HG03025 (cell line): ENCODE measurements around the gene SOX10.
"Not testable (repeated sequence)": the region's sequence is repeated elsewhere in the genome, so short reads cannot be mapped to it uniquely, and the experiment has no call there.

Experiments used
- ATAC-seq: cut with Tn5 transposase; IDR thresholded peaks from one replicate; pipeline ENCODE4 v1.9.1; 2021; ENCODE audit warnings: mild to moderate bottlenecking, moderate library complexity; ENCODE audit not compliant: unreplicated experiment, low FRiP score

SOX10 gene

GRCh38 chr22:37989146-37990045 lies 5.0 kb upstream of the SOX10 start:
- no peak for ATAC-seq

GRCh38 chr22:37986371-37986770 lies 2.0 kb upstream of the SOX10 start:
- no peak for ATAC-seq

GRCh38 chr22:37985751-37986281 lies 1.5 kb upstream of the SOX10 start:
- no peak for ATAC-seq

- no peak for ATAC-seq
Measured at GRCh38 chr22:37985050-37985585, 763 bp upstream of the SOX10 start.

DNA sequence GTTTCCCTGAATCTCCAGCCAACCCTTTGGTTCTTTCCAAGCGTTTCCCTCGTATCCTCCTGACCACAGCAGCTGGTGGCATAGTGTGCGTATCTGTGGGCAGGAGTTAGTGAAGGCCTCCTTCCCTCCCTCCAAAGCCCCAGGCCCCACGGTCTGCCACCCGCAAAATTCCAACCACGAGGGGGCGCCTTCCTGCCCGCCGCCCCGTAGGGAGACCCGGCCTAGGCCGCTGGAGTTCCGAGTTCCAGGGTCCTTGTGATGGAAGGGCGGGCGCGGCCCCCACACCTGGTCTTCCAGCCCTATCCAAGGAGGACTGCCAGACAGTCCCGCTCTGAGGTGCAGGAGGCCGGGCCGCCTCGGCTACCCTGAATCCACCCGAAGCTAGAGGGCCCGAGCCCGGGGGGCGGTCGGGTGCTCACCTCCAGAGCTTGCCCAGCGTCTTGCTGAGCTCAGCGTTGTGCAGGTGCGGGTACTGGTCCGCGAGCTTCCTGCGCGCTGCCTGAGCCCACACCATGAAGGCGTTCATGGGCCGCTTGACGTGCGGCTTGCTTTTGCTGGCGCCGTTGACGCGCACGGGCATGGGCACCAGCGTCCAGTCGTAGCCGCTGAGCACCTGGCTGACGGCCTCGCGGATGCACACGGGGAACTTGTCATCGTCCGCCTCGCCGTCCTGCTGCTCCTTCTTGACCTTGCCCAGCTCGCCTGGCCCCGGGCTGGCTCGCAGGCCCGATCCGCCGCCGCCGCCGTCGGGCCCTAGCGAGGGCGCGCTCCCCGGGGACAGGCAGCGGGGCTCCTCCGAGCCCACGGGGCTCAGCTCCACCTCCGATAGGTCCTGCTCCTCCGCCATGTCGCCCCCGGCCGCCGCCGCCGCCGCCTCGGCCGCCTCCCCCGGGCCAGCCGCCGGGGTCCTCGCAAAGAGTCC lies 1.2 kb downstream of the SOX10 start:
- ATAC-seq, result no peak

GRCh38 chr22:37982151-37982785 lies 2.1 kb downstream of the SOX10 start:
- ATAC-seq, result no peak

- no peak for ATAC-seq
Measured at GRCh38 chr22:37981282-37982011, 2.9 kb downstream of the SOX10 start.

DNA sequence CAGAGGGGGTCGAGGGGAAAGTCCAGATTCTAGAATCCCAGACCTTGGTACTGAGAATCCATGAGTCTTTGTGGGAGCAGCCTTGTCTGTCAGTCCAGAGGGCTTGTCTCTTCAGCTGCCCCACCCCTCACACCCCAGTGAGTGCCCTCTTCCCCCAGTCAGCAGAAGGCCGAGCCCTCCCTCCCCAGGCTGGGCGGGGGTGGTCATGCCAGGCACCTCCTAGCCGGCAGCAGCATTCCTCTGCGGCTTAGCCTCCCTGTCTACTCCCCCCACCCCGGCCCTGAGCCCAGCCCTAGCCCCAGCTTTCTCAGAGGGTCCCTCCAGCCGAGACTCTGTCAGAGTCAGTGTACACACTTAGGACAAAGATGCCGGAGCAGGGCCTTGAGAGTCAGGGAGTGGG lies 4.6 kb downstream of the SOX10 start:
- ATAC-seq, result no peak

DNA sequence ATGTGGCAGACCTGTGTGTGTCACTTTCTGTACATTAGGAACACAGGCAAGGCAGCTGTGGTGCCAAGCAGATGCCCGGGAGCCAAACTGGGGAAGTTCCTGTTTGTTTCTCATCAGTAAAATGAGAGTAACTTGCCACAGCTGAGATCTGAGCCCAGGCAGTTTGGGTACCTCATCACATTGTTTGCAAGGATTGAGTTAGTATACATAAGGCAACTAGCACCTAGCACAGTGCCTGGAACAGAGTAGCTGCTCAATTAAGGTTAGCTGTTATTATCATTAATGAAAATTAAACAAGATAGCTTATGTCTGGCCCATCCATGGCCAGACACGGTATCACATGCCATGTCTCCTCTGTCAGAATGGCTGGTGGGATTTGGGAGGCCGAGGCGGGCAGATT lies 7.8 kb downstream of the SOX10 start:
- ATAC-seq, result no peak

DNA sequence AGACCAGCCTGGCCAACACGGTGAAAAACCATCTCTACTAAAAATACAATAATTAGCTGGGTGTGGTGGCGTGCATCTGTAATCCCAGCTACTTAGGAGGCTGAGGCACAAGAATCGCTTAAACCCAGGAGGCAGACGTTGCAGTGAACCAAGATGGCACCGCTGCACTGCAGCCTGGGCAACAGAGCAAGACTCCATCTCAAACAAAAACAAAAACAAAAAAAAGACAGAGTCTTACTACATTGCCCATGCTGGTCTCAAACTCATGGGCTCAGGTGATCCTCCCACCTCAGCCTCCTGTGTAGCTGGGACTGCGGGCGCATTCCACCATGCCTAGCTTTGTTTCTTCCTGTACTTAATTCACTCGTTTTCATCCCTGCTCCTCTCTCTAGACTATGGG lies 8.3 kb downstream of the SOX10 start:
- ATAC-seq, result not testable (repeated sequence)

DNA sequence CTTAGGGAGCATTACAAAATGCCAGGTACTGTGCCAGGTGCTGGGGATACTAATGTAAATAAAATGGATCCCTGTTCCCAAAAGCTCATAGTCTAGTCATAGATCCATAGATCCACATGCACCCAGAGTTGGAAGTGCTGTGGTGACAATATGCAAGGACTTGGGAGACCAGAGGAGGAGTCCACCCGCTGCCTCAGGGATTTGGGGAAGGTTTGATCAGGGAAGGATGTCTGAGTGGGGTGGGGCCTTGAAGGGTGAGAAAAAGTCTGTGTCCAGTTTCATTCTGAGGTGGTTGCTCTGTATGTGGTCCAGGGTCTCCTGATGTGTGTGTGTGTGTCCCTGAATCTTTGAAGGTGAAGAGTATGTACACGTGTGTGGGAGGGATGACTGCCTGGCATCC lies 9.2 kb downstream of the SOX10 start:
- no peak for ATAC-seq

GRCh38 chr22:37973271-37974170 lies 10.8 kb downstream of the SOX10 start:
- ATAC-seq, result no peak

DNA sequence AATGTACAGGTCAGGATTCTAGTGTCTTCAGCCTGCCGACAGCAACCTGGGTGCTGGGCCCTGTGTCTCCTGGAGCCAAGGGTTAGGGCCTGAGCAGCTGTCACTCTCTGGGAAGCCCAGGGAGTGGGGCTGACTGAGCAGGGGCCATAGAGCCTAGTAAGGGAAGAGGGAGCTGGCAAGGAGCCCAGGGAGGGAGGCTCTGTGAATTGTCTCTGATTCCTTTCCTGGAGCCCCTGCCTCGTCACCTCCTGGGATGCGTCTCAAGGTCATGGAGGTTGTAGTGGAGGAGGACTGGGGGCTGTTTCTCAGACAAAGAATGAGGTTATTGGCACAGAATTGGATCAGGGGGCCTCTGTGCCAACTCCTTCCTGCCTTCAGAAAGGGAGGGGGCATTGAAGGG lies 11.8 kb downstream of the SOX10 start:
- ATAC-seq, result no peak

GRCh38 chr22:37971475-37972434 lies 12.6 kb downstream of the SOX10 start:
- ATAC-seq, result no peak

GRCh38 chr22:37970864-37971263 lies 13.5 kb downstream of the SOX10 start:
- ATAC-seq, result no peak

GRCh38 chr22:37968452-37969251 lies 15.7 kb downstream of the SOX10 start:
- no peak for ATAC-seq
